Ascending aorta (tissue), 2 donors: Measurements from ENCODE around the gene DMD. TPM values are rescaled to one million over a fixed set of nuclear protein-coding genes. Genes with fewer than 3 reads are reported as not detected.

ENCODE experiments used
- DNase-seq, 2 donors: peaks; one replicate each; pipeline ENCODE4 v3.0.0-alpha.2; 2019; ENCODE audit warnings: low spot score in 2 of 2
- H3K27ac ChIP-seq, 2 donors: fragments of 200-600 bp; sonication (generic); one replicate each; pipeline ENCODE4 v1.5.1; 2016 to 2017; ENCODE audit warnings: mild to moderate bottlenecking in 1 of 2
- H3K27me3 ChIP-seq: fragments of 200-600 bp; sonication (generic); one replicate; pipeline ENCODE4 v1.5.1; 2017
- H3K36me3 ChIP-seq, 2 donors: fragments of 200-600 bp; sonication (generic); one replicate each; pipeline ENCODE4 v1.5.1; 2016
- H3K4me1 ChIP-seq, 2 donors: fragments of 200-600 bp; sonication (generic); one replicate each; pipeline ENCODE4 v1.5.1; 2016 to 2017; ENCODE audit warnings: mild to moderate bottlenecking in 1 of 2
- H3K4me3 ChIP-seq, 2 donors: fragments of 200-600 bp; sonication (generic); one replicate each; pipeline ENCODE4 v1.5.1; 2016 to 2017; ENCODE audit warnings: mild to moderate bottlenecking in 1 of 2
- H3K9me3 ChIP-seq, 2 donors: fragments of 200-600 bp; sonication (generic); one replicate each; pipeline ENCODE4 v1.5.1; 2016
- CTCF ChIP-seq, 3 experiments: fragments of 200-600 bp in 2 of 3; fragments of 450-650 bp in 1 of 3; sonication (generic) in 2 of 3; IDR thresholded peaks; one replicate each; pipeline ENCODE4 v1.5.1; 2016 to 2019; ENCODE audit warnings: antibody characterized with exemption in 3 of 3, mild to moderate bottlenecking in 1 of 3, moderate library complexity in 1 of 3
- intact Hi-C: fragments of 100-400 bp; cut with DNase I; formaldehyde crosslinking; loops from one replicate; pipeline ENCODE4 v1.15.1; 2023
- total RNA-seq: library from RNA; depleted of rRNA; stranded (reverse); fragments of >200 nt; gene quantifications from one replicate; pipeline ENCODE4 v1.1.0, GENCODE V29; 2016

DMD gene
- total RNA-seq, 1 donor from 2014 or later: 40.0 TPM

GRCh38 chrX:33178690-33179089, 32.7 kb downstream of the DMD start:
- intact Hi-C loops: no loop called here
- DNase-seq: no peak
- Histone ChIP-seq H3K4me1 (no peaks in the 10 kb centered on the region), H3K36me3 (no peaks in the 10 kb centered on the region), H3K27me3 (no peaks in the 10 kb centered on the region), H3K9me3 (no peaks in the 10 kb centered on the region), H3K4me3 (no peak overlapping the region), H3K27ac (no peak overlapping the region)
- TF ChIP-seq CTCF (IDR thresholded peaks at IDR 0.05): no peak

GRCh38 chrX:33178218-33178617, 33.1 kb downstream of the DMD start:
- no peaks in the 10 kb centered on the region for H3K9me3 ChIP-seq
- no peaks in the 10 kb centered on the region for H3K4me1 ChIP-seq
- H3K4me3 ChIP-seq: no peak overlapping the region
- no peaks in the 10 kb centered on the region for H3K27me3 ChIP-seq
- no peak for TF ChIP-seq CTCF (IDR thresholded peaks at IDR 0.05)
- DNase-seq: no peak
- intact Hi-C loops: no loop called here
- no peak overlapping the region for H3K27ac ChIP-seq
- H3K36me3 ChIP-seq: no peaks in the 10 kb centered on the region

- H3K9me3 ChIP-seq: no peaks in the 10 kb centered on the region
- H3K27me3 ChIP-seq: no peaks in the 10 kb centered on the region
- no peak for TF ChIP-seq CTCF (IDR thresholded peaks at IDR 0.05)
- no peak overlapping the region for H3K4me3 ChIP-seq
- intact Hi-C loops: no loop called here
- no peaks in the 10 kb centered on the region for H3K36me3 ChIP-seq
- H3K27ac ChIP-seq: no peak overlapping the region
- H3K4me1 ChIP-seq: no peaks in the 10 kb centered on the region
- DNase-seq: no peak
Measured at GRCh38 chrX:33175201-33175600, 36.1 kb downstream of the DMD start.

- no peak overlapping the region for H3K4me3 ChIP-seq
- DNase-seq: no peak
- no peaks in the 10 kb centered on the region for H3K27me3 ChIP-seq
- no peak for TF ChIP-seq CTCF (IDR thresholded peaks at IDR 0.05)
- no peaks in the 10 kb centered on the region for H3K9me3 ChIP-seq
- H3K27ac ChIP-seq: no peak overlapping the region
- no peaks in the 10 kb centered on the region for H3K36me3 ChIP-seq
- H3K4me1 ChIP-seq: no peaks in the 10 kb centered on the region
- intact Hi-C loops: no loop called here
Measured at GRCh38 chrX:33171041-33171440, 40.3 kb downstream of the DMD start.

GRCh38 chrX:33161829-33162228, 49.5 kb downstream of the DMD start:
- Histone ChIP-seq H3K4me3 (no peak overlapping the region), H3K9me3 (no peaks in the 10 kb centered on the region), H3K27me3 (no peaks in the 10 kb centered on the region), H3K4me1 (no peaks in the 10 kb centered on the region), H3K36me3 (no peaks in the 10 kb centered on the region), H3K27ac (no peak overlapping the region)
- intact Hi-C loops: no loop called here
- no peak for DNase-seq
- no peak for TF ChIP-seq CTCF (IDR thresholded peaks at IDR 0.05)

- H3K4me3 ChIP-seq: no peak overlapping the region
- no peaks in the 10 kb centered on the region for H3K27me3 ChIP-seq
- intact Hi-C loops: no loop called here
- no peaks in the 10 kb centered on the region for H3K36me3 ChIP-seq
- H3K27ac ChIP-seq: no peak overlapping the region
- TF ChIP-seq CTCF (IDR thresholded peaks at IDR 0.05): no peak
- DNase-seq: no peak
- no peaks in the 10 kb centered on the region for H3K4me1 ChIP-seq
- no peaks in the 10 kb centered on the region for H3K9me3 ChIP-seq
Measured at GRCh38 chrX:33160273-33160672, 51.1 kb downstream of the DMD start.
